IMR-90 (cell line): ENCODE measurements around the gene GPR152. TPM values are rescaled to one million over a fixed set of nuclear protein-coding genes. Genes with fewer than 3 reads are reported as not detected.

Source experiments
- ATAC-seq: fragments of 200-7000 bp; cut with Tn5 transposase; 2 replicates; pipeline ENCODE4 v1.9.1; 2020; ENCODE audit warnings: low read depth, mild to moderate bottlenecking, moderate library complexity
- BruUV-seq: library from RNA; stranded (reverse); fragments of 400-500 nt; replicated peaks from 2 replicates; lab custom pipeline; 2021; lab: Mats Ljungman, UMichigan
- CTCF ChIA-PET: fragments of 300-600 bp; formaldehyde crosslinking; extraction: SDS; loops from one replicate; lab custom pipeline; 2021; ENCODE audit warnings: antibody characterized with exemption; lab: Yijun Ruan, JAX
- POLR2A ChIA-PET: fragments of 300-600 bp; sonication (Branson Sonifier 250); formaldehyde crosslinking; loops from one replicate; lab custom pipeline; 2022; ENCODE audit warnings: antibody characterized with exemption; ENCODE audit not compliant: unreplicated experiment; lab: Charles Lee
- DNase-seq: peaks from one replicate; pipeline ENCODE4 v3.0.0; 2013
- H2AFZ ChIP-seq: replicated peaks from 2 replicates; pipeline ENCODE3; 2013; ENCODE audit warnings: low read length, mild to moderate bottlenecking; ENCODE audit not compliant: poor library complexity
- H2AK5ac ChIP-seq: 2 replicates; pipeline ENCODE4 v1.6.1; 2013; ENCODE audit warnings: low read depth, low read length, inconsistent platforms
- H2AK9ac ChIP-seq: replicated peaks from 2 replicates; pipeline ENCODE3; 2013; ENCODE audit warnings: mild to moderate bottlenecking, low read depth, low read length, moderate library complexity; ENCODE audit not compliant: poor library complexity
- H2BK120ac ChIP-seq: 2 replicates; pipeline ENCODE4 v1.6.1; 2013; ENCODE audit warnings: low read depth, low read length, inconsistent platforms
- H2BK15ac ChIP-seq: 3 replicates; pipeline ENCODE4 v1.6.1; 2013; ENCODE audit warnings: low read depth, low read length, inconsistent platforms
- H2BK20ac ChIP-seq: 2 replicates; pipeline ENCODE4 v1.6.1; 2013; ENCODE audit warnings: low read depth, mild to moderate bottlenecking, inconsistent platforms, low read length, moderate library complexity
- H2BK5ac ChIP-seq: 2 replicates; pipeline ENCODE4 v1.6.1; 2013; ENCODE audit warnings: mild to moderate bottlenecking, low read depth, low read length, inconsistent platforms; ENCODE audit not compliant: poor library complexity, severe bottlenecking
- H3K14ac ChIP-seq: replicated peaks from 2 replicates; pipeline ENCODE4 v1.6.1; 2013; ENCODE audit warnings: low read depth, low read length, inconsistent platforms
- H3K18ac ChIP-seq: 2 replicates; pipeline ENCODE4 v1.6.1; 2013; ENCODE audit warnings: low read depth, low read length, control low read depth
- H3K23ac ChIP-seq: 2 replicates; pipeline ENCODE4 v1.6.1; 2013; ENCODE audit warnings: low read depth, low read length, inconsistent platforms
- H3K27ac ChIP-seq: 2 replicates; pipeline ENCODE4 v1.5.1; 2013; ENCODE audit warnings: mild to moderate bottlenecking, control low read depth, low read length; ENCODE audit not compliant: insufficient read depth
- H3K27me3 ChIP-seq: 2 replicates; pipeline ENCODE4 v1.6.1; 2013; ENCODE audit warnings: low read length; ENCODE audit not compliant: control insufficient read depth, insufficient read depth
- H3K36me3 ChIP-seq: 2 replicates; pipeline ENCODE4 v1.6.1; 2013; ENCODE audit warnings: low read length, mixed read lengths; ENCODE audit not compliant: control insufficient read depth, insufficient read depth
- H3K4ac ChIP-seq: 2 replicates; pipeline ENCODE4 v1.6.1; 2013; ENCODE audit warnings: low read depth, low read length, inconsistent platforms
- H3K4me1 ChIP-seq: 2 replicates; pipeline ENCODE4 v1.6.1; 2013; ENCODE audit warnings: low read length, mixed read lengths; ENCODE audit not compliant: control insufficient read depth, insufficient read depth
- H3K4me2 ChIP-seq: 2 replicates; pipeline ENCODE4 v1.6.1; 2013; ENCODE audit warnings: low read depth, mild to moderate bottlenecking, control low read depth, low read length, moderate library complexity
- H3K4me3 ChIP-seq: 2 replicates; pipeline ENCODE4 v1.5.1; 2013; ENCODE audit warnings: low read depth, mild to moderate bottlenecking, control low read depth, low read length, moderate library complexity; ENCODE audit not compliant: insufficient read depth
- H3K56ac ChIP-seq: 2 replicates; pipeline ENCODE4 v1.6.1; 2013; ENCODE audit warnings: low read length, inconsistent platforms; ENCODE audit not compliant: insufficient read depth; ENCODE audit errors: extremely low read depth
- H3K79me1 ChIP-seq, 2 experiments: 2 replicates each; pipeline ENCODE4 v1.6.1; 2013; ENCODE audit warnings: low read length in 2 of 2, inconsistent platforms in 1 of 2, low read depth in 1 of 2
- H3K9ac ChIP-seq: 2 replicates; pipeline ENCODE4 v1.6.1; 2013; ENCODE audit warnings: low read depth, low read length, control low read depth
- H3K9me1 ChIP-seq: 2 replicates; pipeline ENCODE4 v1.6.1; 2013; ENCODE audit warnings: low read length, inconsistent platforms; ENCODE audit not compliant: insufficient read depth
- H3K9me3 ChIP-seq: 2 replicates; pipeline ENCODE4 v1.6.1; 2013; ENCODE audit warnings: low read length; ENCODE audit not compliant: control insufficient read depth, insufficient read depth
- H4K20me1 ChIP-seq: 2 replicates; pipeline ENCODE4 v1.6.1; 2013; ENCODE audit warnings: low read length, inconsistent platforms; ENCODE audit not compliant: insufficient read depth
- H4K5ac ChIP-seq: 2 replicates; pipeline ENCODE4 v1.6.1; 2013; ENCODE audit warnings: mild to moderate bottlenecking, low read depth, low read length, control low read depth
- H4K8ac ChIP-seq, 2 experiments: 2 replicates each; pipeline ENCODE4 v1.6.1; 2013; ENCODE audit warnings: low read depth in 2 of 2, low read length in 2 of 2, control low read depth in 1 of 2, inconsistent platforms in 1 of 2
- H4K91ac ChIP-seq: 2 replicates; pipeline ENCODE4 v1.6.1; 2013; ENCODE audit warnings: low read depth, low read length, inconsistent platforms; ENCODE audit not compliant: insufficient read depth
- BHLHE40 ChIP-seq: fragments of 150-350 bp; IDR thresholded peaks from 2 replicates; pipeline ENCODE4 v1.6.1; 2016; ENCODE audit warnings: mild to moderate bottlenecking, low read depth, low read length
- CEBPB ChIP-seq: IDR thresholded peaks from 2 replicates; pipeline ENCODE4 v1.6.1; 2012; ENCODE audit warnings: low read depth, low read length, improper control_type of control experiment
- ELK1 ChIP-seq: fragments of 150-350 bp; IDR thresholded peaks from 2 replicates; pipeline ENCODE4 v1.6.1; 2016; ENCODE audit warnings: low read depth, mild to moderate bottlenecking, low read length, moderate library complexity, borderline replicate concordance
- FOS ChIP-seq: fragments of 150-350 bp; IDR thresholded peaks from 2 replicates; pipeline ENCODE4 v1.6.1; 2016; ENCODE audit warnings: low read depth, low read length
- MAFK ChIP-seq: IDR thresholded peaks from 2 replicates; pipeline ENCODE4 v1.6.1; 2012; ENCODE audit warnings: low read depth, low read length, improper control_type of control experiment
- MXI1 ChIP-seq: IDR thresholded peaks from 2 replicates; pipeline ENCODE4 v1.6.1; 2012; ENCODE audit warnings: low read depth, mild to moderate bottlenecking, low read length, moderate library complexity, borderline replicate concordance
- RAD21 ChIP-seq: IDR thresholded peaks from 2 replicates; pipeline ENCODE4 v1.6.1; 2012; ENCODE audit warnings: low read length, improper control_type of control experiment
- RCOR1 ChIP-seq: IDR thresholded peaks from 2 replicates; pipeline ENCODE4 v1.6.1; 2012; ENCODE audit warnings: mild to moderate bottlenecking, low read length, improper control_type of control experiment; ENCODE audit not compliant: insufficient replicate concordance
- RFX5 ChIP-seq: IDR thresholded peaks from 2 replicates; pipeline ENCODE4 v1.8.0; 2012; ENCODE audit warnings: low read depth, mild to moderate bottlenecking, low read length, moderate library complexity
- SMC3 ChIP-seq: fragments of 150-350 bp; IDR thresholded peaks from 2 replicates; pipeline ENCODE4 v1.6.1; 2016; ENCODE audit warnings: low read depth, mild to moderate bottlenecking, antibody characterized with exemption, low read length, moderate library complexity
- WGBS, 2 experiments: methylation state at CpG; one replicate each; pipeline versions ENCODE4 v1.1.5 to v1.1.7; 2013; ENCODE audit warnings: missing lambda C conversion rate in 2 of 2; ENCODE audit not compliant: insufficient read length in 1 of 2; ENCODE audit errors: extremely low coverage in 2 of 2; 5-methylcytosine and 5-hydroxymethylcytosine counted together
- dilution Hi-C: fragments of 300-500 bp; cut with HindIII; formaldehyde crosslinking; loops from one replicate; pipeline ENCODE4 v1.14.3; 2018; ENCODE audit warnings: low sequenced_read_pairs; ENCODE audit not compliant: unreplicated experiment
- in situ Hi-C: fragments of 300-500 bp; cut with MboI; formaldehyde crosslinking; loops from 3 replicates; pipeline ENCODE4 v1.14.3; 2019; ENCODE audit warnings: low sequenced_read_pairs, inconsistent platforms, mixed read lengths
- intact Hi-C: fragments of 100-400 bp; cut with micrococcal nuclease; formaldehyde crosslinking; loops from 2 replicates; pipeline ENCODE4 v1.10.0; 2022
- polyA plus RNA-seq, 3 experiments: library from polyadenylated mRNA; depleted of rRNA; stranded (reverse); fragments of >200 nt; gene quantifications; 2 replicates each; pipeline ENCODE4 v1.2.3, GENCODE V29; 2012; ENCODE audit warnings: low replicate concordance in 1 of 3
- total RNA-seq: library from RNA; depleted of rRNA; stranded (reverse); fragments of >200 nt; gene quantifications from 2 replicates; pipeline ENCODE4 v1.2.3, GENCODE V29; 2012
- TF ChIP-seq, protein P1 (sequence below): conservative IDR thresholded peaks from 2 replicates; pipeline ENCODE4 v1.5.1; 2012; ENCODE audit warnings: mild to moderate bottlenecking, low read depth, low read length, improper control_type of control experiment

The GPR152 gene
- total and polyA plus RNA-seq, 2 of the 4 experiments (the other 2 are of a cell fraction) = not detected

GRCh38 chr11:67482275-67482826 is 29.8 kb upstream of the GPR152 start:
- Histone ChIP-seq H2BK15ac (no peak overlapping the region), H3K56ac (peak overlapping the region; percentile 52; the same call in 1 of the 2 replicates), H2AK9ac (peak overlapping the region; percentile 85), H4K8ac (peak overlapping the region; percentile 89 to 98), H3K18ac (no peak overlapping the region), H3K4ac (peak overlapping the region; percentile 75; the same call in 1 of the 2 replicates), H3K4me3 (peak overlapping the region; percentile 49), H3K4me2 (peak overlapping the region; percentile 62), H2BK120ac (0 out of 2 replicates have a peak overlapping the region, but pooled peaks have one; percentile 16), H2AK5ac (no peak overlapping the region), H2BK20ac (no peak overlapping the region), H2BK5ac (peak overlapping the region; percentile 47), H3K14ac (peak overlapping the region; percentile 81; the same call in 1 of the 2 replicates), H3K27me3 (no peaks in the 10 kb centered on the region), H4K91ac (peak overlapping the region; percentile 51; the same call in 1 of the 2 replicates), H3K4me1 (peaks cover 3% of the 10 kb centered on the region; the same call in 1 of the 2 replicates), H3K9ac (peak overlapping the region; percentile 57), H4K20me1 (no peaks in the 10 kb centered on the region; the same call in 1 of the 2 replicates), H3K27ac (peak overlapping the region; percentile 45), H3K23ac (no peak overlapping the region), H3K79me1 (peaks cover 14 to 38% of the 10 kb centered on the region in 2 experiments), H3K36me3 (peaks cover 3% of the 10 kb centered on the region), H3K9me3 (no peaks in the 10 kb centered on the region), H4K5ac (peak overlapping the region; percentile 40), H2AFZ (peak overlapping the region; percentile 95), H3K9me1 (peaks cover 15% of the 10 kb centered on the region)
- intact Hi-C loops = loop anchor here (5.0 kb wide), 1 partner anchor 60 kb away; no protein-coding TSS in a partner anchor
- ChIA-PET CTCF (no interaction called here), POLR2A (no interaction called here)
- ATAC-seq (peak; percentile 19), DNase-seq (no peak)
- TF ChIP-seq FOS (no peak), ELK1 (no peak), BHLHE40 (no peak), MAFK (no peak), RCOR1 (no peak), SMC3 (no peak), CEBPB (no peak), RFX5 (no peak), MXI1 (no peak), RAD21 (no peak)
- TF ChIP-seq, protein P1, sequence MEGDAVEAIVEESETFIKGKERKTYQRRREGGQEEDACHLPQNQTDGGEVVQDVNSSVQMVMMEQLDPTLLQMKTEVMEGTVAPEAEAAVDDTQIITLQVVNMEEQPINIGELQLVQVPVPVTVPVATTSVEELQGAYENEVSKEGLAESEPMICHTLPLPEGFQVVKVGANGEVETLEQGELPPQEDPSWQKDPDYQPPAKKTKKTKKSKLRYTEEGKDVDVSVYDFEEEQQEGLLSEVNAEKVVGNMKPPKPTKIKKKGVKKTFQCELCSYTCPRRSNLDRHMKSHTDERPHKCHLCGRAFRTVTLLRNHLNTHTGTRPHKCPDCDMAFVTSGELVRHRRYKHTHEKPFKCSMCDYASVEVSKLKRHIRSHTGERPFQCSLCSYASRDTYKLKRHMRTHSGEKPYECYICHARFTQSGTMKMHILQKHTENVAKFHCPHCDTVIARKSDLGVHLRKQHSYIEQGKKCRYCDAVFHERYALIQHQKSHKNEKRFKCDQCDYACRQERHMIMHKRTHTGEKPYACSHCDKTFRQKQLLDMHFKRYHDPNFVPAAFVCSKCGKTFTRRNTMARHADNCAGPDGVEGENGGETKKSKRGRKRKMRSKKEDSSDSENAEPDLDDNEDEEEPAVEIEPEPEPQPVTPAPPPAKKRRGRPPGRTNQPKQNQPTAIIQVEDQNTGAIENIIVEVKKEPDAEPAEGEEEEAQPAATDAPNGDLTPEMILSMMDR = no peak
- no TSS peak for BruUV-seq
- no CpG with 5 or more reads among the region's 19 CpGs for WGBS, 2 experiments
- dilution Hi-C loops = no loop called here
- in situ Hi-C loops = no loop called here
